ENCODE data around the gene CTNNBL1. TPM values are rescaled to one million over a fixed set of nuclear protein-coding genes. Genes with fewer than 3 reads are reported as not detected.

CTNNBL1 gene
- polyA plus RNA-seq, 1 of the 3 experiments (the other 2 are of a cell fraction): 29.5 TPM

DNA sequence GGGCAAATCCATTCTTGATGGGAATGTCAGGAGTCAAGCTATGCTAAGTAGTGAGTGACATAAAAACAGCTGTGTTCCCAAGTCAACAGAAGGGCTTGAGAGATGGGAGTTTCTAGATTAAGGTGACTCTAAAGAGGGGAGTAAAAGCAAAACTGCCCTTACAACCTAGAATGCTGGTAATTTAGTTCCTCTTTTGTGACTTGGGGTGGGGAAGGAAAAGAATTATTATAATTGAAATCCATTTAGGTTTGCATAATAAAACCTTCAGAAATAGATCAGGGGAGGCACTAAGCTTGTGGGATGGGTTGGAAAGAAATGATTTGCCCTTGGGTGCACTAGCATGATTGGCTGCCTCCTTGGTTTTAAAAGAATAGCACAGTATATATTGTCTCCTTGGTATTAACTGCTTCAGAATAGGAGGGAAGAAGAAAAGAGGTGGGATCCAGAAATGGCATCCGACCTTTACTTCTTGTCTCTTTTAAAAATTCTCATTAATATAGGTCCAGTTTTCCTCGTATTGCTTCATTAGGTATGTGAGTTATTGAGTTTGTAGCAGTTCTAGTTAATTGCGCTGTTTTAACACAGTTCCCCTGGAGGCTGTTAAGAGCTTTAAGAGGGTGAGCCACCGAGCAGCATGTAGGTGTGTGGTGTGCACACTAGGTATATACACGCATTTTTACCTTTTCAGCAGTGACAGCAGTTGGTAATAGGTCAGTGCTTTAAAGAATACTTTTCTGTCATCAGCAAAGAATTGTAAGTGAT is 113.8 kb downstream of the CTNNBL1 start:
- no peak overlapping the region for H3K4me2 ChIP-seq
- H3K27me3 ChIP-seq (ENCODE audit: insufficient read depth): no peaks in the 10 kb centered on the region
- H3K9me2 ChIP-seq: no peaks in the 10 kb centered on the region
- H2AFZ ChIP-seq (ENCODE audit: low read depth): no peak overlapping the region
- H3F3A ChIP-seq (replicated peaks; ENCODE audit: insufficient read depth): no peaks in the 10 kb centered on the region
- H3K79me2 ChIP-seq (ENCODE audit: insufficient read depth): no peaks in the 10 kb centered on the region
- DNase-seq: no peak
- CTCF ChIA-PET: interaction anchor here (1.4 kb wide), 1 partner anchor 243 kb away, joined by 3 read pairs; no protein-coding TSS in a partner anchor
- no peak overlapping the region for H3K27ac ChIP-seq (ENCODE audit: low read depth in 2 of 2, low read length in 1 of 2)
- WGBS (ENCODE audit: low lambda C conversion rate): 91% methylated on average over 5 of the region's 5 CpGs
- H3K4me3 ChIP-seq (ENCODE audit: low read depth in 2 of 2, low read length in 1 of 2): no peak overlapping the region
- H3K9me3 ChIP-seq: no peaks in the 10 kb centered on the region
- no peak overlapping the region for H3K9ac ChIP-seq
- POLR2A ChIA-PET: no interaction called here
- no peak for TF ChIP-seq SMC3 (IDR thresholded peaks at IDR 0.05; ENCODE audit: low read depth, low read length)
- TF ChIP-seq EP300 (IDR thresholded peaks at IDR 0.05; ENCODE audit: borderline replicate concordance in 1 of 2, low read depth in 1 of 2, low read length in 1 of 2): no peak
- no peak for TF ChIP-seq NRF1 (IDR thresholded peaks at IDR 0.05; ENCODE audit: low read depth, low read length)
- no peak for TF ChIP-seq RCOR1 (IDR thresholded peaks at IDR 0.05; ENCODE audit: low read length)
- TF ChIP-seq, protein P1, sequence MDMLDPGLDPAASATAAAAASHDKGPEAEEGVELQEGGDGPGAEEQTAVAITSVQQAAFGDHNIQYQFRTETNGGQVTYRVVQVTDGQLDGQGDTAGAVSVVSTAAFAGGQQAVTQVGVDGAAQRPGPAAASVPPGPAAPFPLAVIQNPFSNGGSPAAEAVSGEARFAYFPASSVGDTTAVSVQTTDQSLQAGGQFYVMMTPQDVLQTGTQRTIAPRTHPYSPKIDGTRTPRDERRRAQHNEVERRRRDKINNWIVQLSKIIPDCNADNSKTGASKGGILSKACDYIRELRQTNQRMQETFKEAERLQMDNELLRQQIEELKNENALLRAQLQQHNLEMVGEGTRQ (IDR thresholded peaks at IDR 0.05; ENCODE audit: borderline replicate concordance, low read depth, low read length): no peak
- no peak for TF ChIP-seq SIN3A (IDR thresholded peaks at IDR 0.05; ENCODE audit: borderline replicate concordance, low read depth, low read length)
- no peak for TF ChIP-seq JUND (IDR thresholded peaks at IDR 0.05)
- no peak for TF ChIP-seq RFX5 (IDR thresholded peaks at IDR 0.05; ENCODE audit: low read length)
- H3K36me3 ChIP-seq (replicated peaks in 1 of 2; ENCODE audit: control insufficient read depth in 1 of 2, insufficient read depth in 2 of 2, low read length in 1 of 2): peaks cover 0 to 22% of the 10 kb centered on the region in 2 experiments
- no peaks in the 10 kb centered on the region; the same call in 1 of the 2 replicates for H4K20me1 ChIP-seq (ENCODE audit: insufficient read depth)
- peaks cover 0 to 30% of the 10 kb centered on the region in 2 experiments; a peak in 2 of 4 replicates for H3K4me1 ChIP-seq (ENCODE audit: control insufficient read depth in 1 of 2, insufficient read depth in 2 of 2, low read depth in 1 of 2, low read length in 1 of 2)

- TF ChIP-seq MXI1 (IDR thresholded peaks at IDR 0.05; ENCODE audit: low read depth, low read length) (no peak), CHD2 (IDR thresholded peaks at IDR 0.05; ENCODE audit: low read length, partially characterized antibody) (no peak), RCOR1 (IDR thresholded peaks at IDR 0.05; ENCODE audit: low read length) (no peak), NRF1 (IDR thresholded peaks at IDR 0.05; ENCODE audit: low read depth, low read length) (no peak), RXRA (IDR thresholded peaks at IDR 0.05; ENCODE audit: borderline replicate concordance, low read depth) (no peak), FOXJ3 (CRISPR knock-in tag; IDR thresholded peaks at IDR 0.05) (no peak), FOXM1 (IDR thresholded peaks at IDR 0.05; ENCODE audit: low read depth) (no peak), SIN3A (IDR thresholded peaks at IDR 0.05; ENCODE audit: borderline replicate concordance, low read depth, low read length) (no peak), RAD21 (IDR thresholded peaks at IDR 0.05; ENCODE audit: low read length) (no peak), JUND (IDR thresholded peaks at IDR 0.05) (no peak), EP300 (IDR thresholded peaks at IDR 0.05; ENCODE audit: borderline replicate concordance in 1 of 2, low read depth in 1 of 2, low read length in 1 of 2) (no peak), CTCF (IDR thresholded peaks at IDR 0.05) (no peak)
- TF ChIP-seq, protein P2, sequence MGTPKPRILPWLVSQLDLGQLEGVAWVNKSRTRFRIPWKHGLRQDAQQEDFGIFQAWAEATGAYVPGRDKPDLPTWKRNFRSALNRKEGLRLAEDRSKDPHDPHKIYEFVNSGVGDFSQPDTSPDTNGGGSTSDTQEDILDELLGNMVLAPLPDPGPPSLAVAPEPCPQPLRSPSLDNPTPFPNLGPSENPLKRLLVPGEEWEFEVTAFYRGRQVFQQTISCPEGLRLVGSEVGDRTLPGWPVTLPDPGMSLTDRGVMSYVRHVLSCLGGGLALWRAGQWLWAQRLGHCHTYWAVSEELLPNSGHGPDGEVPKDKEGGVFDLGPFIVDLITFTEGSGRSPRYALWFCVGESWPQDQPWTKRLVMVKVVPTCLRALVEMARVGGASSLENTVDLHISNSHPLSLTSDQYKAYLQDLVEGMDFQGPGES (IDR thresholded peaks at IDR 0.05; ENCODE audit: low read depth, low read length): no peak
- Histone ChIP-seq H3K9ac (no peak overlapping the region), H3K9me2 (no peaks in the 10 kb centered on the region), H3K79me2 (ENCODE audit: insufficient read depth) (no peaks in the 10 kb centered on the region), H3K4me3 (ENCODE audit: low read depth in 2 of 2, low read length in 1 of 2) (no peak overlapping the region), H3K36me3 (replicated peaks in 1 of 2; ENCODE audit: control insufficient read depth in 1 of 2, insufficient read depth in 2 of 2, low read length in 1 of 2) (peaks cover 0 to 19% of the 10 kb centered on the region in 2 experiments), H3K4me2 (no peak overlapping the region), H3K27ac (ENCODE audit: low read depth in 2 of 2, low read length in 1 of 2) (no peak overlapping the region), H4K20me1 (ENCODE audit: insufficient read depth) (no peaks in the 10 kb centered on the region; the same call in 1 of the 2 replicates), H3F3A (replicated peaks; ENCODE audit: insufficient read depth) (no peaks in the 10 kb centered on the region), H3K4me1 (ENCODE audit: control insufficient read depth in 1 of 2, insufficient read depth in 2 of 2, low read depth in 1 of 2, low read length in 1 of 2) (peaks cover 0 to 25% of the 10 kb centered on the region in 2 experiments; a peak in 2 of 4 replicates), H2AFZ (ENCODE audit: low read depth) (no peak overlapping the region), H3K9me3 (no peaks in the 10 kb centered on the region), H3K27me3 (ENCODE audit: insufficient read depth) (no peaks in the 10 kb centered on the region)
- DNase-seq: no peak
- 96% methylated on average over 7 of the region's 7 CpGs for WGBS (ENCODE audit: low lambda C conversion rate)
- POLR2A ChIA-PET: no interaction called here
- CTCF ChIA-PET: interaction anchor here (1.4 kb wide), 1 partner anchor 244 kb away, joined by 3 read pairs; no protein-coding TSS in a partner anchor
These were observed 114.6 kb downstream of the CTNNBL1 start for GRCh38 chr20:37808233-37809070.

Data from SK-N-SH (cell line).